ENCODE results near the gene PRR16.

DNA sequence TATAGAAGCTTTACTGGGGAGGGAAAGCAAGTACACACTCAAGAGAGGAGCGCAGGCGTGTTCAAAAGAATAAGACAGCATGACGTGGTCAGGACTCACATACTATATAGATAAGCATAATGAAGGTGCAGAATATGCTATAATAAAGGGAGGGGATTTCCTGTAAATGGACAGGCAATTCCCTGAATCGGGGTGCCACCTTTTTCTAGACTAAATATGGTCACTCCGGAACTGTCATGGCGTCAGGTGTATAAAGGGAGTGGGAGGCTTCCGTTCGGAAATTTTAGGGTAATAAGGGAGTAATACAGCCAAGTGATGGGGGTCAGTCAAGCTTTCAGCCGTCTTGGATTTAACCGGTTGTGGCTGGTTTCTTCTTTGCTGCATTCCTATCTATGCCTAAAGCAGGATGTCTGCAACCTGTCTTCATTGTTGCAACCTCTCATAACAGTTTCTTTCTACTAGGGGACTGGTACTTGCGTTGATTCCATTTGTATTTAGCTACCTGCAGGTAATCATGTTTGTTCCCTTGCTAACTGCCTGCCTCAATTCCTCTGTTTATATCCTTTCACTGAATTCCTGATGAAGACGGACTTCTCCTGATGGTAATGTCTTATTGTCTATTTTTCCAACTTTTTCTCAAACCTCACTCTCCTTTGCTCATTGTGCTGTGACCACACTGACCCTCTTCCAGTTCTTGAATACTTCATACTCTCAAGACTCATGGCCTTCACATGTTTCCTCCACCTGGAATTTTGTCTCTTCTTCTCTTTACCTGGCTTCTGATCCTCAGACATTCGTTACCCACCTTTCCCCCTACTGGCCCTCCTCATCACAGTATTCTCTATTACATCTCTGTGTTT is 48.9 kb downstream of the PRR16 start:
- TF ChIP-seq, protein P1, sequence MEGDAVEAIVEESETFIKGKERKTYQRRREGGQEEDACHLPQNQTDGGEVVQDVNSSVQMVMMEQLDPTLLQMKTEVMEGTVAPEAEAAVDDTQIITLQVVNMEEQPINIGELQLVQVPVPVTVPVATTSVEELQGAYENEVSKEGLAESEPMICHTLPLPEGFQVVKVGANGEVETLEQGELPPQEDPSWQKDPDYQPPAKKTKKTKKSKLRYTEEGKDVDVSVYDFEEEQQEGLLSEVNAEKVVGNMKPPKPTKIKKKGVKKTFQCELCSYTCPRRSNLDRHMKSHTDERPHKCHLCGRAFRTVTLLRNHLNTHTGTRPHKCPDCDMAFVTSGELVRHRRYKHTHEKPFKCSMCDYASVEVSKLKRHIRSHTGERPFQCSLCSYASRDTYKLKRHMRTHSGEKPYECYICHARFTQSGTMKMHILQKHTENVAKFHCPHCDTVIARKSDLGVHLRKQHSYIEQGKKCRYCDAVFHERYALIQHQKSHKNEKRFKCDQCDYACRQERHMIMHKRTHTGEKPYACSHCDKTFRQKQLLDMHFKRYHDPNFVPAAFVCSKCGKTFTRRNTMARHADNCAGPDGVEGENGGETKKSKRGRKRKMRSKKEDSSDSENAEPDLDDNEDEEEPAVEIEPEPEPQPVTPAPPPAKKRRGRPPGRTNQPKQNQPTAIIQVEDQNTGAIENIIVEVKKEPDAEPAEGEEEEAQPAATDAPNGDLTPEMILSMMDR (IDR thresholded peaks at IDR 0.05; ENCODE audit: insufficient read depth, low read length, poor library complexity, severe bottlenecking) = no peak
- TF ChIP-seq EZH2phosphoT487 (conservative IDR thresholded peaks at IDR 0.05; ENCODE audit: low read length) = no peak
